Right lobe of liver (tissue), 6 donors: ENCODE measurements around the gene TRAPPC12. TPM values are rescaled to one million over a fixed set of nuclear protein-coding genes. Genes with fewer than 3 reads are reported as not detected.

ENCODE experiments used
- ATAC-seq, 4 donors: fragments of 200-7000 bp; cut with Tn5 transposase; one replicate each; pipeline ENCODE4 v1.9.1; 2020; ENCODE audit warnings: mild to moderate bottlenecking in 4 of 4, moderate library complexity in 4 of 4
- DNase-seq, 3 donors: peaks; one replicate each; pipeline ENCODE4 v3.0.0-alpha.2; 2020
- H3K27ac ChIP-seq, 3 donors: fragments of 200-600 bp; one replicate each; pipeline ENCODE4 v1.8.0; 2022
- H3K27me3 ChIP-seq, 2 donors: fragments of 200-600 bp; one replicate each; pipeline ENCODE4 v1.8.0; 2022
- H3K36me3 ChIP-seq, 4 donors: fragments of 200-600 bp; sonication (generic) in 1 of 4; one replicate each; pipeline versions ENCODE4 v1.5.1 to v1.8.0; 2017 to 2022; ENCODE audit warnings: control low read depth in 1 of 4
- H3K4me1 ChIP-seq, 4 donors: fragments of 200-600 bp; sonication (generic) in 1 of 4; one replicate each; pipeline versions ENCODE4 v1.5.1 to v1.8.0; 2017 to 2022; ENCODE audit warnings: control low read depth in 1 of 4
- H3K4me3 ChIP-seq, 3 donors: fragments of 200-600 bp; one replicate each; pipeline ENCODE4 v1.8.0; 2022
- H3K9me3 ChIP-seq, 4 donors: fragments of 200-600 bp; sonication (generic) in 1 of 4; one replicate each; pipeline versions ENCODE4 v1.5.1 to v1.8.0; 2017 to 2022; ENCODE audit warnings: control low read depth in 1 of 4
- POLR2A ChIP-seq: fragments of 450-650 bp; IDR thresholded peaks from one replicate; pipeline ENCODE4 v1.6.1; 2017; ENCODE audit warnings: antibody characterized with exemption, mild to moderate bottlenecking
- WGBS: methylation state at CpG from one replicate; pipeline ENCODE4 v1.1.6; 2018; ENCODE audit warnings: low coverage, low lambda C conversion rate; ENCODE audit not compliant: insufficient coverage; ENCODE audit errors: missing lambda C conversion rate; 5-methylcytosine and 5-hydroxymethylcytosine counted together
- intact Hi-C, 2 donors: fragments of 100-400 bp; cut with DNase I; formaldehyde crosslinking; loops; one replicate each; pipeline versions ENCODE4 v1.11.2 to v1.14.1; 2022
- total RNA-seq, 6 experiments: library from RNA; depleted of rRNA in 2 of 6; stranded (reverse); fragments of >200 nt in 2 of 6; fragmentation: NEBNext Ultra II Directional in 3 of 6; extraction: Animal tissue kit (Norgen Biotek cat#: 25700) in 3 of 6; gene quantifications; one replicate each; pipeline versions ENCODE4 v1.1.0 to v1.2.4, GENCODE V29; 2016 to 2023
- TF ChIP-seq, protein P1 (sequence below), 4 donors: fragments of 200-600 bp in 3 of 4; fragments of 450-650 bp in 1 of 4; IDR thresholded peaks; one replicate each; pipeline versions ENCODE4 v1.5.1 to v1.8.0; 2016 to 2022; ENCODE audit warnings: antibody characterized with exemption in 4 of 4, mild to moderate bottlenecking in 2 of 4
- donor health status: DM: no; HTN: yes; CAD: no.
- donor health status: DM: no; HTN: no; CAD: no.
- donor health status: DM: no; HTN: no; CAD: no.
- donor health status: DM: no; HTN: yes; CAD: no.
- donor health status: DM: no; HTN: yes; CAD: no.

The TRAPPC12 gene
- total RNA-seq, 6 experiments from 2014 or later, result 39.2 to 92.4 (median 47.8) TPM

DNA sequence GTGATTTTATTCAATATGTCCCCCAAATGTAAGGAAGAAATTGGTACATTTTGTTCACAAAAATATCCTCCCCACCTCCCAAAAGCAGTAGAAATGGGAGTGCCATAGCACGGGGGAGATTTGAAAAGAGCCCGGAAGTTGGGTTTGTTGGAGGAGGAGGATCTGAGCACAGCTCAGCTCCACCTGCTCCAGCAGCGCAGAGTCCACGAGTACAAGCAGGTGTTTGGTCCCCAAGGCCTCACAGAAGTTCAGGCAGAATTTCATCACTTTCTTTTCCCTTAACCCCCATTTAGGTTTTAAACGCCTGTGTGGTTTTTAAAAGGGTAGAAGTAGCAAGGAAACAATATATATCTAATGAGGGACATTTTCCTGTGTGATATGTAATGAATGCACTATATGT lies 56.0 kb downstream of the TRAPPC12 start:
- DNase-seq (no peak), ATAC-seq (no peak)
- Histone ChIP-seq H3K27me3 (no peaks in the 10 kb centered on the region), H3K9me3 (no peaks in the 10 kb centered on the region), H3K4me1 (no peaks in the 10 kb centered on the region), H3K36me3 (peaks cover 0 to 33% (median 0%) of the 10 kb centered on the region in 4 donors), H3K4me3 (no peak overlapping the region), H3K27ac (no peak overlapping the region)
- WGBS, result 92% methylated on average over 5 of the region's 5 CpGs
- no peak for TF ChIP-seq POLR2A
- TF ChIP-seq, protein P1, sequence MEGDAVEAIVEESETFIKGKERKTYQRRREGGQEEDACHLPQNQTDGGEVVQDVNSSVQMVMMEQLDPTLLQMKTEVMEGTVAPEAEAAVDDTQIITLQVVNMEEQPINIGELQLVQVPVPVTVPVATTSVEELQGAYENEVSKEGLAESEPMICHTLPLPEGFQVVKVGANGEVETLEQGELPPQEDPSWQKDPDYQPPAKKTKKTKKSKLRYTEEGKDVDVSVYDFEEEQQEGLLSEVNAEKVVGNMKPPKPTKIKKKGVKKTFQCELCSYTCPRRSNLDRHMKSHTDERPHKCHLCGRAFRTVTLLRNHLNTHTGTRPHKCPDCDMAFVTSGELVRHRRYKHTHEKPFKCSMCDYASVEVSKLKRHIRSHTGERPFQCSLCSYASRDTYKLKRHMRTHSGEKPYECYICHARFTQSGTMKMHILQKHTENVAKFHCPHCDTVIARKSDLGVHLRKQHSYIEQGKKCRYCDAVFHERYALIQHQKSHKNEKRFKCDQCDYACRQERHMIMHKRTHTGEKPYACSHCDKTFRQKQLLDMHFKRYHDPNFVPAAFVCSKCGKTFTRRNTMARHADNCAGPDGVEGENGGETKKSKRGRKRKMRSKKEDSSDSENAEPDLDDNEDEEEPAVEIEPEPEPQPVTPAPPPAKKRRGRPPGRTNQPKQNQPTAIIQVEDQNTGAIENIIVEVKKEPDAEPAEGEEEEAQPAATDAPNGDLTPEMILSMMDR (IDR thresholded peaks at IDR 0.05), result no peak
- intact Hi-C loops, result no loop called here

DNA sequence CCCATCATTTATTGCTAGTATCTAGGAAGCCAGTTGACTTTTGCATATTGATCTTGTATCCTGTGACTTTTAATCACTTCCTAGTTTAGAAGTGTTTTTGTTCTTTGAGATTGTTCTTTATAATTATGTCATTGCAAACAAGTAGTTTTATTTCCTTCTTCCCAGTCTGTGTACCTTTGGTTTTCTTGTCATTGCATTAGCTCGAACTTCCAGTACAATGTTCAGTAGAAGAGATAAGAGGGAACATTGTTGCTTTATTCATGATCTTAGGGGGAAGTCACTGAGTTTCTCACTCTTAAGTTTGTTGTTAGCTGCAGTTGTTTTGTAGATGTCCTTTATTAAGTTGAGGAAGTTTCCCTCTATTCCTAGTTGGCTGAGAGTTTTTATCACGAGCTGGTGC lies 61.0 kb downstream of the TRAPPC12 start:
- H3K4me1 ChIP-seq, result no peaks in the 10 kb centered on the region
- H3K27ac ChIP-seq, result no peak overlapping the region
- H3K4me3 ChIP-seq, result no peak overlapping the region
- TF ChIP-seq, protein P1 (IDR thresholded peaks at IDR 0.05), result no peak
- no peak for TF ChIP-seq POLR2A
- peak; percentile 26 to 70 (median 47) for ATAC-seq
- no peaks in the 10 kb centered on the region for H3K27me3 ChIP-seq
- no peaks in the 10 kb centered on the region for H3K9me3 ChIP-seq
- WGBS, result 33% methylated on average over 2 of the region's 2 CpGs
- no peak for DNase-seq
- peaks cover 3 to 21% (median 11%) of the 10 kb centered on the region in 4 donors for H3K36me3 ChIP-seq
- intact Hi-C loops, result no loop called here

DNA sequence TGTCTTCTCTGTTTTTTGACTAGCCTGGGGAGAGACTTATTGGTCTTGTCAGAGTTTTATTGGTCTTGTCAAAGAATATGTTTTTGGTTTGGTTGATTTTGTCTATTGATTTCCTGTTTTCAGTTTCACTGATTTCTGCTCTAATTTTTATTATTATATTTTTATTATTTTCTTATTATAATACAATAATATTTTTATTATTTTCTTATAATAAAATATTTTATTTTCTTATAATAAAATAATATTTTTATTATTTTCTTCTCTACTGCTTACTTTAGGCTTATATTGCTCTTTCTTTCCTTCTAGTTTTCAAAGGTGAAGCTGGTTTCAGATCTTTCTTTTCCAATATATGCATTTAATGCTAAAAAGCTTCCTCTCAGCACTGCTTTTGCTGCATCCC lies 62.0 kb downstream of the TRAPPC12 start:
- no peaks in the 10 kb centered on the region for H3K9me3 ChIP-seq
- TF ChIP-seq, protein P1 (IDR thresholded peaks at IDR 0.05), result no peak
- TF ChIP-seq POLR2A, result no peak
- no peaks in the 10 kb centered on the region for H3K4me1 ChIP-seq
- peaks cover 3 to 23% (median 15%) of the 10 kb centered on the region in 4 donors for H3K36me3 ChIP-seq
- no peak overlapping the region for H3K4me3 ChIP-seq
- DNase-seq, result no peak
- H3K27ac ChIP-seq, result no peak overlapping the region
- no peaks in the 10 kb centered on the region for H3K27me3 ChIP-seq
- ATAC-seq, result no peak
- intact Hi-C loops, result no loop called here

DNA sequence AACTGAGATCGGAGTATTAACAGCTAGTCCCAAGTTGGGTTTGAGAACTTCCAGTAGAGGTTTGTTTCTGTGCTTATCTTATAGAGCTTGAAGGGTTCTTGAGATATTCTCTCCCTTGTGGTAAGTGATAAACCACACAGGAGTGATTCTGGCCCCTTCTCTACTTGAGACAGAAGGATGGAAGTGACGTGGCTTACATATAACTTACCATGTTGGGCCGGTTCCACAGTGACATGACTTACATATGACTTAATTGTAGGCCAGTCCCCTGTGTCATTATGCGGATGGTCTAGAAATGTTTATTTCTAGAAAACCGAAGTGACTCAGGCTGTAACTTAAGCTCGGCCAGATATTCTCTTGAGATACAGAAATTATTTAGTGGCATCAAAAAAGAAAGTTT lies 62.7 kb downstream of the TRAPPC12 start:
- no peak for DNase-seq
- intact Hi-C loops, result no loop called here
- Histone ChIP-seq H3K36me3 (peaks cover 3 to 25% (median 18%) of the 10 kb centered on the region in 4 donors), H3K9me3 (no peaks in the 10 kb centered on the region), H3K4me3 (no peak overlapping the region), H3K27me3 (no peaks in the 10 kb centered on the region), H3K27ac (no peak overlapping the region), H3K4me1 (no peaks in the 10 kb centered on the region)
- ATAC-seq, result no peak
- TF ChIP-seq, protein P1 (IDR thresholded peaks at IDR 0.05), result no peak
- no peak for TF ChIP-seq POLR2A
- 100% methylated on average over 4 of the region's 6 CpGs for WGBS

DNA sequence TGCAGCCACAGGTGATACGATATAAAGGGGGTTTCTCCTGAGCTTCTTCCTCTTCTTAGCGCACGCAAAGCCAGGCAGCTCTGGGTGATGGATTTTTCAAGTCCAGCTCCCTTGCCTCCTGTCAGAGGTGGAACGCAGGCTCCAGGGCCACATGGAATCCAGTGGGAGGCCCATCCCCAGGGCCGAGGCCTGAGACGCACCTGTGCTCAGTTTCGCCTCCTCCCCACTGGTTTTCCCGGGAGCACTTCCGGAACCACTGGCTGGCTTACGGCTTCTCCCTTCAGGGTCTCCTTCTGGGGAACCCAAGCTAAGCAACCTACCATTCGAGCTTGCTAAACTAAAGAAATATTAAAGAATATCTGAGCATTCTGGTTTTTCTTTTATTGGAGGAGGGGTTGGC lies 63.6 kb downstream of the TRAPPC12 start:
- intact Hi-C loops, result no loop called here
- 94% methylated on average over 11 of the region's 11 CpGs for WGBS
- no peak for DNase-seq

More for the DNA sequence above, 63.6 kb downstream of the TRAPPC12 start:
- Histone ChIP-seq H3K4me1 (no peaks in the 10 kb centered on the region), H3K27ac (no peak overlapping the region), H3K4me3 (no peak overlapping the region), H3K36me3 (peaks cover 3 to 25% (median 18%) of the 10 kb centered on the region in 4 donors), H3K27me3 (no peaks in the 10 kb centered on the region), H3K9me3 (no peaks in the 10 kb centered on the region)
- no peak for ATAC-seq
- TF ChIP-seq, protein P1 (IDR thresholded peaks at IDR 0.05), result no peak
- TF ChIP-seq POLR2A, result no peak
